ENCODE measurements around the gene ACSS1.
A peak's percentile ranks its signal among the peaks of the same experiment; 100 is the strongest.

The ACSS1 gene

GRCh38 chr20:24966317-24967012 lies 91.5 kb downstream of the ACSS1 start:
- no peak for TF ChIP-seq CTCF (IDR thresholded peaks at IDR 0.05; ENCODE audit: low read depth, low read length)

DNA sequence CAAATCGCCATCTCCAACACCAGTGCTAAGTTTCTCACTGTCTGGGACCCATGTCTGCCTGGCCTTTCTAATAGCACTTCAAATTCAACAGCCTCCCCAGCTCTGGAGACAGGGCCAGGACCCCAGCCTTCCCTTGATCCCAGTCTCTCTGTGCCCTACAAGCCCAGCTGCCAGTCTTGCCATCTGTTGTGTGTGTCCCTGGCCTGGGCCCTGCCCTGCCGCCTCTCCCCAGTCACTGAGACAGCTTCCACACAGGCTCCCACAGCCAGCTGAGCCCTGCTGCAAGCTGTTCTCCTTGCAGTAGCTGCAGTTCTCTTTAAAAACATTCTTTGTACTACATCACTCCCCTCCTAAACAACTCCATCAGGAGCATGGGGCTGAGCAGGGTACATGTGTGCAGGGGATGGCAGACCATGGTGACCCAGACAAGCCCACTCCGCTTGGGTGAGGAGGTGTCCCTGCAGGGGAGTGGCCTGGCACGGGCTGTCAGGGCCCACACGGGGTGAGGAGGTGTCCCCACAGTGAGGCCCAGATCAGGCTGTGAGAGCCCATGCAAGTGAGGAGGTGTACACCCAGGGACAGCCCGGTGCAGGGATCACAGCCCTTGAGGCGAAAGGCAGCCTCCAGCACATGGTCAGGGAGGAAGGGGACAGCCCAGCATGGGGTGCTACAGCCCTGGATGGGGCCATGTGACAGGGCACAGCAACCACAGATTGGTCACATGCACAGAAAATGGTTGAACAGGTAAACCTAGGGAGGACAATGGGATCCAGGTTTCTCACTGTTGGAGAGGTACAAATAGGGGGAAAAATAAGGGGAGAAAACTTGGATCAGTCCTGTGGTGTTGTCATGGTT lies 92.6 kb downstream of the ACSS1 start:
- H3K27ac ChIP-seq = peak overlapping the region; percentile 97
- peaks cover 75% of the 10 kb centered on the region for H3K36me3 ChIP-seq
- H3K27me3 ChIP-seq (ENCODE audit: insufficient read depth, low read depth, severe bottlenecking) = no peaks in the 10 kb centered on the region
- H3K4me3 ChIP-seq (ENCODE audit: low read depth, low read length) = peak overlapping the region; percentile 67; the same call in 1 of the 2 replicates
- no peak for TF ChIP-seq CTCF (IDR thresholded peaks at IDR 0.05; ENCODE audit: low read depth, low read length)
- DNase-seq = peak; percentile 76
- no peaks in the 10 kb centered on the region for H3K9me3 ChIP-seq (ENCODE audit: severe bottlenecking)

More at GRCh38 chr20:24966317-24967012, 91.5 kb downstream of the ACSS1 start:
- peak overlapping the region; percentile 97 for H3K27ac ChIP-seq
- no peak overlapping the region for H3K4me3 ChIP-seq (ENCODE audit: low read depth, low read length)
- H3K36me3 ChIP-seq = peaks cover 72% of the 10 kb centered on the region
- no peaks in the 10 kb centered on the region for H3K9me3 ChIP-seq (ENCODE audit: severe bottlenecking)
- DNase-seq = no peak
- no peaks in the 10 kb centered on the region for H3K27me3 ChIP-seq (ENCODE audit: insufficient read depth, low read depth, severe bottlenecking)

DNA sequence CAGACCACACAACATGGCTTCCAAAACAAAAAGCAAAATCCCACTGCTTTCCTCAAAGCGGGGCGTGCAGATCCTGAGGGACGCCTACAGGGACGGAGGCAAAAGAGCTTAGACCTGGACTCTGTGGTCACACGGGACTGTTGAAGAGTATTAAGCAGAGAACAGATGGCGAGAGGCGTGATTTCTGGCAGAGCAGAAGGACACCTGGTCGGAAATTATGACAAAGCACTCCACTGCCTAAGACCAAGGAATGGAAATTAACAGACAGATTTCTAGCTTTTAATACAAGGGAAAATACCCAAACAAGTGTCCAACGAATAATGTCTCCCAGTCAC lies 93.5 kb downstream of the ACSS1 start:
- Histone ChIP-seq H3K27ac (peak overlapping the region; percentile 97), H3K9me3 (ENCODE audit: severe bottlenecking) (no peaks in the 10 kb centered on the region), H3K4me3 (ENCODE audit: low read depth, low read length) (peak overlapping the region; percentile 67), H3K36me3 (peaks cover 75% of the 10 kb centered on the region), H3K27me3 (ENCODE audit: insufficient read depth, low read depth, severe bottlenecking) (no peaks in the 10 kb centered on the region)
- TF ChIP-seq CTCF (IDR thresholded peaks at IDR 0.05; ENCODE audit: low read depth, low read length) = no peak
- DNase-seq = peak; percentile 90

DNA sequence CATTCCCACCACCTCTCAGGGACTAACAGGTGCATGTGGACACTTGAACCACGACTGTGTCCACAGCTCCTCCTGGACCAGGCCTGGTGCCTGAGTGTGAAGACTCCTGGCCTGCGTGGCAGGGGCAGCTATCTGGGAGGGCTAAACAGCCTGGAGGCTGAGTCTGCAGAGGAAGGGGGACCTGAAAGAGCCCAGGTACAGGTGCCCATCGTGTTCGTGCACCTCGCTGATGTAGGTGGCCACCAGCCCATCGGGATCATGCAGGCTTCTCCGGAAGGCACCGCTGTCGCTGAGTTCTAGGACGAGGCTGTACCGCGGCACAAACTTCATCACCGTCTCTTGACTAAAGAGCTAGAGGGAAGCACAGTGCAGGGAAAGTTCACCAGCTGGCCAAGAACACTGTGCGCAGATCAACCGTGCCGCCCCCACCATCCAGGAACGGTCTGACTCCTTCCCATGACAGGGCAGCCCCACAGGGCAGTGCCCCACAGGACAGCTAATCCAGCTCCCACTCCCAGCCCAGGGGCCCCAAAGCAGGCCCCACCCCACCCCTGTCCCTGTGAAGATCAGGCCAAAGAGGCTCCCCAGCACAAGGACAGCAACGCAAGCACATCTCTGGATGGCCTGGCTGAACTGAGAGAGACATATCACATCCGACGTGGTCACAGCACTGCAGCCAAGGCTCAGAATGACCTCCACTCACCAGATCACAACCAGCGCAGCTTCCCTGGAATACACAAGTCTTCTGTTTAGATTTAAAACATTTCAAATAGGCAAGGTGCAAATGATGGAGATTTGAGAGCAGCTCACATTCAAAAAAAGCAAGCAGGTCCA lies 94.0 kb downstream of the ACSS1 start:
- Histone ChIP-seq H3K4me3 (ENCODE audit: low read depth, low read length) (peak overlapping the region; percentile 67), H3K9me3 (ENCODE audit: severe bottlenecking) (no peaks in the 10 kb centered on the region), H3K27ac (peak overlapping the region; percentile 97), H3K27me3 (ENCODE audit: insufficient read depth, low read depth, severe bottlenecking) (no peaks in the 10 kb centered on the region), H3K36me3 (peaks cover 75% of the 10 kb centered on the region)
- DNase-seq = peak; percentile 47
- TF ChIP-seq CTCF (IDR thresholded peaks at IDR 0.05; ENCODE audit: low read depth, low read length) = no peak

- peak; percentile 66 for TF ChIP-seq CTCF (IDR thresholded peaks at IDR 0.05; ENCODE audit: low read depth, low read length)
- Histone ChIP-seq H3K27ac (peak overlapping the region; percentile 97), H3K4me3 (ENCODE audit: low read depth, low read length) (peak overlapping the region; percentile 67), H3K27me3 (ENCODE audit: insufficient read depth, low read depth, severe bottlenecking) (no peaks in the 10 kb centered on the region), H3K9me3 (ENCODE audit: severe bottlenecking) (no peaks in the 10 kb centered on the region), H3K36me3 (peaks cover 75% of the 10 kb centered on the region)
- peak; percentile 73 for DNase-seq
Measured at GRCh38 chr20:24962510-24962909, 95.4 kb downstream of the ACSS1 start.

All from WERI-Rb-1 (cell line).